ENCODE measurements around the gene MLLT6. TPM values are rescaled to one million over a fixed set of nuclear protein-coding genes. Genes with fewer than 3 reads are reported as not detected.
A peak's percentile ranks its signal among the peaks of the same experiment; 100 is the strongest.

The MLLT6 gene
- total and polyA plus RNA-seq, 2 of the 13 experiments (the other 11 are each of a cell fraction or from before 2014, with no cell fraction given) = 50.7 to 69.5 TPM

GRCh38 chr17:38752308-38753070 lies 47.4 kb downstream of the MLLT6 start, which contains the start of gene PSMB3:
TSS of gene PSMB3 (plus strand) at chr17:38752741. CDS start at chr17:38752827, 86 bp downstream.
- 2% methylated on average over 35 of the region's 44 CpGs for WGBS (ENCODE audit: low lambda C conversion rate)
- DNase-seq (ENCODE audit: low spot score) (peak; percentile 100), FAIRE-seq (no peak), ATAC-seq (peak; percentile 86)
- H3K4me3 ChIP-seq (replicated peaks in 1 of 3; ENCODE audit: insufficient read depth in 1 of 3, low read depth in 2 of 3, low read length in 3 of 3) = peak within 1 kb of the TSS; percentile 82 to 93 (median 84)
- BruUV-seq (replicated peaks) = no TSS peak
- H3K4me1 ChIP-seq (ENCODE audit: insufficient read depth, low read length) = peaks cover 30% of the 10 kb centered on the region
- ChIA-PET CTCF (ENCODE audit: low intra/inter-chr PET ratio, low total read pairs) (no interaction called here), POLR2A (interaction anchor here (0.6 to 4.4 kb wide), 16 partner anchors 12 to 401 kb away, joined by 3 to 57 read pairs (median 4); partner anchors contain the start of genes CISD3, CWC25, LASP1 and PIP4K2B)
- no peaks in the 10 kb centered on the region; a peak in 1 of 5 replicates for H3K27me3 ChIP-seq (ENCODE audit: control insufficient read depth in 1 of 2, insufficient read depth in 2 of 2, low read length in 2 of 2)
- peak within 1 kb of the TSS; percentile 53 for H2AFZ ChIP-seq (ENCODE audit: low read length)
- intact Hi-C loops (cut with micrococcal nuclease; ENCODE audit: unreplicated experiment) (loop anchor here (1.0 to 5.0 kb wide), 4 partner anchors 48 to 1355 kb away; no protein-coding TSS in a partner anchor), in situ Hi-C loops (cut with HindIII; ENCODE audit: extremely low pct_ligation_motif_present, low pct_unique_long_range_greater_than_20kb) (loop anchor here (25.0 kb wide), 1 partner anchor 410 kb away; the partner anchor contains the start of genes ARL5C and PLXDC1)
- H4K20me1 ChIP-seq (ENCODE audit: insufficient read depth, low read length) = no peaks in the 10 kb centered on the region
- peaks cover 24% of the 10 kb centered on the region for H3K79me2 ChIP-seq (ENCODE audit: insufficient read depth, low read length)
- H3K4me2 ChIP-seq (ENCODE audit: low read depth, low read length) = peak within 1 kb of the TSS; percentile 91
- H3K9me3 ChIP-seq (ENCODE audit: low read length) = no peaks in the 10 kb centered on the region
- peak within 1 kb of the TSS; percentile 93 for H3K9ac ChIP-seq (ENCODE audit: insufficient read depth, low read depth, low read length)
- H3K27ac ChIP-seq (ENCODE audit: extremely low read length, insufficient read depth, low read length) = peak within 1 kb of the TSS; percentile 81
- peaks cover 9 to 22% of the 10 kb centered on the region in 2 experiments for H3K36me3 ChIP-seq (replicated peaks in 1 of 2; ENCODE audit: control insufficient read depth in 1 of 2, insufficient read depth in 2 of 2, low read length in 2 of 2)
- TF ChIP-seq FOXP1 (IDR thresholded peaks at IDR 0.05) (no peak; the same call in 1 of the 2 replicates), FOXP1 (CRISPR knock-in tag; IDR thresholded peaks at IDR 0.05) (no peak), MEIS2 (CRISPR knock-in tag; IDR thresholded peaks at IDR 0.05) (peak; percentile 46; the same call in 1 of the 2 replicates), KLF6 (CRISPR knock-in tag; IDR thresholded peaks at IDR 0.05) (peak; percentile 71; the same call in 1 of the 2 replicates), ZNF574 (CRISPR knock-in tag; IDR thresholded peaks at IDR 0.05) (peak; percentile 99), HOXA9 (CRISPR knock-in tag; IDR thresholded peaks at IDR 0.05; ENCODE audit: borderline replicate concordance) (peak; percentile 15; the same call in 1 of the 2 replicates), ZNF83 (CRISPR knock-in tag; IDR thresholded peaks at IDR 0.05; ENCODE audit: borderline replicate concordance) (no peak; the same call in 1 of the 2 replicates), ZFP37 (CRISPR knock-in tag; IDR thresholded peaks at IDR 0.05; ENCODE audit: borderline replicate concordance) (no peak), NFAT5 (CRISPR knock-in tag; IDR thresholded peaks at IDR 0.05) (no peak; the same call in 1 of the 2 replicates)
- TF ChIP-seq, protein P1, sequence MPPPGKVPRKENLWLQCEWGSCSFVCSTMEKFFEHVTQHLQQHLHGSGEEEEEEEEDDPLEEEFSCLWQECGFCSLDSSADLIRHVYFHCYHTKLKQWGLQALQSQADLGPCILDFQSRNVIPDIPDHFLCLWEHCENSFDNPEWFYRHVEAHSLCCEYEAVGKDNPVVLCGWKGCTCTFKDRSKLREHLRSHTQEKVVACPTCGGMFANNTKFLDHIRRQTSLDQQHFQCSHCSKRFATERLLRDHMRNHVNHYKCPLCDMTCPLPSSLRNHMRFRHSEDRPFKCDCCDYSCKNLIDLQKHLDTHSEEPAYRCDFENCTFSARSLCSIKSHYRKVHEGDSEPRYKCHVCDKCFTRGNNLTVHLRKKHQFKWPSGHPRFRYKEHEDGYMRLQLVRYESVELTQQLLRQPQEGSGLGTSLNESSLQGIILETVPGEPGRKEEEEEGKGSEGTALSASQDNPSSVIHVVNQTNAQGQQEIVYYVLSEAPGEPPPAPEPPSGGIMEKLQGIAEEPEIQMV (CRISPR knock-in tag; IDR thresholded peaks at IDR 0.05; ENCODE audit: low read depth) = peak; percentile 90
- TF ChIP-seq, protein P2, sequence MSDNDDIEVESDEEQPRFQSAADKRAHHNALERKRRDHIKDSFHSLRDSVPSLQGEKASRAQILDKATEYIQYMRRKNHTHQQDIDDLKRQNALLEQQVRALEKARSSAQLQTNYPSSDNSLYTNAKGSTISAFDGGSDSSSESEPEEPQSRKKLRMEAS (IDR thresholded peaks at IDR 0.05) = peak; percentile 100

All from HepG2 (cell line).